Kidney (tissue), 14 donors: ENCODE results near the gene SLC16A1. TPM values are rescaled to one million over a fixed set of nuclear protein-coding genes. Genes with fewer than 3 reads are reported as not detected.

Experiments used
- DNase-seq, 5 donors: peaks; one replicate each; pipeline ENCODE4 v3.0.0-alpha.2; 2013 to 2020
- FAIRE-seq: peaks from 2 replicates; lab custom pipeline; 2012; peaks lifted over from hg19 to GRCh38; lab: Jason Lieb, UNC
- H3K27ac ChIP-seq, 2 donors: one replicate each; pipeline ENCODE4 v1.7.0; 2013; ENCODE audit warnings: low read depth in 2 of 2, low read length in 2 of 2, inconsistent platforms in 1 of 2
- H3K27me3 ChIP-seq: one replicate; pipeline ENCODE4 v1.7.1; 2013; ENCODE audit warnings: low read length, inconsistent platforms; ENCODE audit not compliant: control insufficient read depth, insufficient read depth
- H3K36me3 ChIP-seq, 3 donors: one replicate each; pipeline versions ENCODE4 v1.7.0 to v1.7.1; 2013; ENCODE audit warnings: low read length in 3 of 3, control low read depth in 1 of 3, inconsistent platforms in 1 of 3; ENCODE audit not compliant: insufficient read depth in 3 of 3, control insufficient read depth in 2 of 3
- H3K4me1 ChIP-seq, 3 donors: one replicate each; pipeline versions ENCODE4 v1.7.0 to v1.7.1; 2013; ENCODE audit warnings: low read length in 3 of 3, inconsistent platforms in 1 of 3, low read depth in 1 of 3; ENCODE audit not compliant: control insufficient read depth in 2 of 3, insufficient read depth in 2 of 3
- H3K4me3 ChIP-seq, 3 donors: one replicate each; pipeline versions ENCODE4 v1.7.0 to v1.8.1; 2013; ENCODE audit warnings: low read length in 3 of 3, control low read depth in 1 of 3, inconsistent platforms in 1 of 3
- H3K9ac ChIP-seq, 3 donors: one replicate each; pipeline versions ENCODE4 v1.7.0 to v1.7.1; 2013; ENCODE audit warnings: low read length in 3 of 3, control low read depth in 1 of 3, inconsistent platforms in 1 of 3
- H3K9me3 ChIP-seq, 3 donors: one replicate each; pipeline versions ENCODE4 v1.7.0 to v1.7.1; 2013; ENCODE audit warnings: low read length in 3 of 3, control low read depth in 1 of 3, inconsistent platforms in 1 of 3; ENCODE audit not compliant: control insufficient read depth in 2 of 3, insufficient read depth in 1 of 3
- CTCF ChIP-seq: IDR thresholded peaks from 3 replicates; pipeline ENCODE4 v1.5.1; 2012; ENCODE audit warnings: mild to moderate bottlenecking, moderate library complexity, borderline replicate concordance; ENCODE audit not compliant: insufficient read depth; ENCODE audit errors: extremely low read depth
- intact Hi-C: fragments of 100-400 bp; cut with DNase I; formaldehyde crosslinking; loops from one replicate; pipeline ENCODE4 v1.11.1; 2022
- polyA plus RNA-seq: library from polyadenylated mRNA; stranded (reverse); fragments of 350-450 nt; fragmentation: Illumina TruSeq; extraction: RNeasy Lipid Tissue Mini Kit (QIAGEN cat#74804); gene quantifications from one replicate; pipeline ENCODE4 v1.2.3, GENCODE V29; 2014; ENCODE audit warnings: low read depth, low replicate concordance; ENCODE audit not compliant: insufficient read depth
- total RNA-seq: library from RNA; stranded (reverse); fragmentation: NEBNext Ultra II Directional; extraction: Animal tissue kit (Norgen Biotek cat#: 25700); gene quantifications from one replicate; pipeline ENCODE4 v1.2.1, GENCODE V29; 2021
- donor health status: control.
- donor health status: control.
- donor health status: control.
- donor health status: control.
- donor health status: control.
- donor health status: DM: yes; HTN: yes; CAD: no.
- donor health status: Normal renal cell carcinoma (clear cell type).

Gene SLC16A1
- total and polyA plus RNA-seq, 2 donors from 2014 or later, result 8.7 to 9.7 TPM

GRCh38 chr1:112904831-112905261 lies 51.1 kb downstream of the SLC16A1 start:
- H3K9me3 ChIP-seq, result no peaks in the 10 kb centered on the region
- no peak overlapping the region for H3K4me3 ChIP-seq
- H3K27ac ChIP-seq, result no peak overlapping the region
- no peak for TF ChIP-seq CTCF
- peak in 1 of 5 donors; percentile 2 for DNase-seq
- no peaks in the 10 kb centered on the region for H3K27me3 ChIP-seq
- intact Hi-C loops, result no loop called here
- no peaks in the 10 kb centered on the region for H3K36me3 ChIP-seq
- no peak overlapping the region for H3K9ac ChIP-seq
- H3K4me1 ChIP-seq, result peaks cover 0 to 11% (median 3%) of the 10 kb centered on the region in 3 donors
- no peak for FAIRE-seq

DNA sequence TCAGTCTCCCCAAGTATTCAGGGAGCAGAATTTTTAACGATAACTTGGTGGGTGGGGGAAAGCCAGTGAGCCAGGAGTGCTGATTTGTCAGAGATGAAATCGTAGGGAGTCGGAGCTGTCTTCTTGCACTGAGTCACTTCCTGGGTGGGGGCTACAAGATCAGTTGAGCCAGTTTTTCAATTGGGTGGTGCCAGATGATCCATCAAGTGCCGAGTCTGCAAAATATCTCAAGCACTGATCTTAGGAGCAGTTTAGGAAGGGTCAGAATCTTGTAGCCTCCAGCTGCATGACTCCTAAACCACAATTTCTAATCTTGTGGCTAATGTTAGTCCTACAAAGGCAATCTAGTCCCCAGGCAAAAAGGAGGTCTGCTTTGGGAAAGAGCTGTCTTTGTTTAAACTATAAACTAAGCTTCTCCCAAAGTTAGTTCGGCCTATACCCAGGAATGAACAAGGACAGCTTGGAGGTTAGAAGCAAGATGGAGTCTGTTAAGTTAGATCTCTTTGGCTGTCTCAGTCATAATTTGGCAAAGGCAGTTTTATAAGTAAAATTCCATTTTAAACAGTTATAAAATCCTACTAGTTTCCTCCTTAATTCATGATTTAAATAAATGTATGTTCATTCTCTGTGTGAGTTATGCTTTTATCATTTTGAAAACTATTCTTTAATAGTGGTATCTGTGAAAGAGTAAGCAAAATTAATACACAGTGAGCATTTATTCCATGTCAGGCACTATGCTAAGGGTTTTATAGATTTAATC lies 51.7 kb downstream of the SLC16A1 start:
- Histone ChIP-seq H3K4me3 (no peak overlapping the region), H3K27me3 (no peaks in the 10 kb centered on the region), H3K9ac (no peak overlapping the region), H3K9me3 (no peaks in the 10 kb centered on the region), H3K27ac (no peak overlapping the region), H3K4me1 (peaks cover 0 to 11% (median 3%) of the 10 kb centered on the region in 3 donors), H3K36me3 (no peaks in the 10 kb centered on the region)
- intact Hi-C loops, result no loop called here
- no peak for TF ChIP-seq CTCF
- DNase-seq (peak in 1 of 5 donors; percentile 6), FAIRE-seq (no peak)

- H3K9ac ChIP-seq, result no peak overlapping the region
- FAIRE-seq (no peak), DNase-seq (no peak)
- no peak overlapping the region for H3K27ac ChIP-seq
- no peaks in the 10 kb centered on the region for H3K27me3 ChIP-seq
- H3K4me1 ChIP-seq, result peaks cover 0 to 11% (median 3%) of the 10 kb centered on the region in 3 donors
- H3K36me3 ChIP-seq, result no peaks in the 10 kb centered on the region
- intact Hi-C loops, result no loop called here
- no peak for TF ChIP-seq CTCF
- H3K9me3 ChIP-seq, result no peaks in the 10 kb centered on the region
- no peak overlapping the region for H3K4me3 ChIP-seq
These were observed 53.8 kb downstream of the SLC16A1 start for GRCh38 chr1:112902221-112902620.
